Stimulated activated CD4-positive, alpha-beta T cell treated with anti-CD3 and anti-CD28 coated beads, TNF-alpha, amount 100 ng/mL, for 1 hour (primary cell): Measurements from ENCODE around the gene MGAT5.

Experiments used
- DNase-seq, 3 donors: peaks; one replicate each; pipeline ENCODE4 v3.0.0-alpha.2; 2020; ENCODE audit warnings: low read depth in 3 of 3, low spot score in 1 of 3

Gene MGAT5, protein sequence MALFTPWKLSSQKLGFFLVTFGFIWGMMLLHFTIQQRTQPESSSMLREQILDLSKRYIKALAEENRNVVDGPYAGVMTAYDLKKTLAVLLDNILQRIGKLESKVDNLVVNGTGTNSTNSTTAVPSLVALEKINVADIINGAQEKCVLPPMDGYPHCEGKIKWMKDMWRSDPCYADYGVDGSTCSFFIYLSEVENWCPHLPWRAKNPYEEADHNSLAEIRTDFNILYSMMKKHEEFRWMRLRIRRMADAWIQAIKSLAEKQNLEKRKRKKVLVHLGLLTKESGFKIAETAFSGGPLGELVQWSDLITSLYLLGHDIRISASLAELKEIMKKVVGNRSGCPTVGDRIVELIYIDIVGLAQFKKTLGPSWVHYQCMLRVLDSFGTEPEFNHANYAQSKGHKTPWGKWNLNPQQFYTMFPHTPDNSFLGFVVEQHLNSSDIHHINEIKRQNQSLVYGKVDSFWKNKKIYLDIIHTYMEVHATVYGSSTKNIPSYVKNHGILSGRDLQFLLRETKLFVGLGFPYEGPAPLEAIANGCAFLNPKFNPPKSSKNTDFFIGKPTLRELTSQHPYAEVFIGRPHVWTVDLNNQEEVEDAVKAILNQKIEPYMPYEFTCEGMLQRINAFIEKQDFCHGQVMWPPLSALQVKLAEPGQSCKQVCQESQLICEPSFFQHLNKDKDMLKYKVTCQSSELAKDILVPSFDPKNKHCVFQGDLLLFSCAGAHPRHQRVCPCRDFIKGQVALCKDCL

GRCh38 chr2:134253804-134254203 lies at the start of gene MGAT5:
TSS of gene MGAT5 (plus strand) at chr2:134254072. CDS start at chr2:134254404, 332 bp downstream.
- DNase-seq: no peak

DNA sequence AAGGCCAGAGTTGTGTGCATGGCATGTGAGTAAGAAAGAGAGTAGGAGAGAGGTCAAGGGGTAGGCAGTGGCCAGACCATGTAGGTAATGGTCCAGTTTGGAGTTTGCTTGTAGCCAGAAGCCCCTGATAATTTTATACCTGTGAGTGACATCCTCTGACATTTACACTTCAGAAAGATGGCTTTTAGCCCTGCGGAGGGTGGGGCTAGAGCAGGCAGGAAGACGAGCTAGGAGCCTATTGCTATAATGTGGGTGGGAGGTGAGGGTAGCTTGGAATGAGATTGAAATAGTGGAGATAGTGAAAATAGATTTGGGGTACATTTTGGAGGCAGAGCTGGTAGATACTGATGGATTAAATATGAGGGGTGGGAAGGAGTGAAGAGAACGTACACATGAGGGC lies 48.8 kb upstream of the MGAT5 start:
- DNase-seq: no peak

- no peak for DNase-seq
Observed at GRCh38 chr2:134206031-134206430, 47.8 kb upstream of the MGAT5 start.

DNA sequence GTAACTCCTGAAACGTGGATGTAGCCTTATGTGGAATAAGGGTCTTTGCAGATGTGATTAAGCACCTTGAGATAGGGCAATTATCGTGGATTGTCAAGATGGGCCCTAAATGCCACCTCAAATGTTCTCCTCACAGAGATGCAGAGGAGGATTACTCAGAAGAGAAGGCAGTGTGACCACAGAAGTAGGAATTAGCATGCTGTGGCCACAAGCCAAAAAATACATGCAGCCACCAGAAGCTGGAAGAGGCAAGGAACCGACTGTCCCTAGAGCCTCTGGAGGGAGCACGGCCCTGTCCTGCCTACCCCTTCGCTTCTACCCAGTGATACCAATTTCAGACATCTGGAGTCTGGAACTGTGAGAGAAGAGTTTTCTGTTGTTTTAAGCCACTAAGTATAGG lies 47.3 kb upstream of the MGAT5 start:
- no peak for DNase-seq

DNA sequence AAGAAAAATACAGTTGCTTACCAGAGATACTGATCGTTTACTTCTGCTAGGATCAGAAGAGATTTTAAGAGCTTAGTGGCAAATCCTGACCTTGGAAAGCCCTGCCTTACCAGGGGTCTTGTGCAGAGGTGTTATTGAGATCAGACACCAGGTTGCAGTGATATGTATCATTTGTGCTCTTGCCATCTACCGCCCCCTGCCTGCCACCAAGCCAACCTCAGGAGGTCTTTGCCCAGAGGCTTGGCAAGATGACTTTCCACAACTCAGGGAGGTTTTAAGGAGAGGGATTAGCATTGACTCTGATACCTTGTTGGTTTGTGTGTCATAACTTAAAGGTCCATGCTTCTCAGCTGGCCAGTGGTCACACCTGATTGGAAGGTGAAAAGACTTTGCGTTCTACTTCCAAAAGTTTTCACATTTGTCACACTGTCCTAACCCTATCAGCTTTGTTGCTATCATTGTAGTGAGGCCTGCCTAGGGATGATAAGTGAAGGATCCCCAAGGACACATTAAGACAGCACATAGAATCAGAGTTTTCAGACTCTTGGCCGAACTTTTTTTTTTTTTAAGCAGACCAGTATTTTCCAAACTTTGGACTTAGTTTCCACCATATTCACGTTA lies 46.2 kb upstream of the MGAT5 start:
- DNase-seq: peak in 2 of 3 donors; percentile 33 to 42

GRCh38 chr2:134208825-134209224 lies 45.0 kb upstream of the MGAT5 start:
- no peak for DNase-seq

GRCh38 chr2:134212746-134213145 lies 41.1 kb upstream of the MGAT5 start:
- no peak for DNase-seq

- no peak for DNase-seq
Observed at GRCh38 chr2:134216152-134216829, 37.6 kb upstream of the MGAT5 start.

GRCh38 chr2:134217351-134217750 lies 36.5 kb upstream of the MGAT5 start:
- no peak for DNase-seq

- DNase-seq: no peak
Observed at GRCh38 chr2:134217924-134218323, 35.9 kb upstream of the MGAT5 start.

- no peak for DNase-seq
Observed at GRCh38 chr2:134218414-134218813, 35.5 kb upstream of the MGAT5 start.

DNA sequence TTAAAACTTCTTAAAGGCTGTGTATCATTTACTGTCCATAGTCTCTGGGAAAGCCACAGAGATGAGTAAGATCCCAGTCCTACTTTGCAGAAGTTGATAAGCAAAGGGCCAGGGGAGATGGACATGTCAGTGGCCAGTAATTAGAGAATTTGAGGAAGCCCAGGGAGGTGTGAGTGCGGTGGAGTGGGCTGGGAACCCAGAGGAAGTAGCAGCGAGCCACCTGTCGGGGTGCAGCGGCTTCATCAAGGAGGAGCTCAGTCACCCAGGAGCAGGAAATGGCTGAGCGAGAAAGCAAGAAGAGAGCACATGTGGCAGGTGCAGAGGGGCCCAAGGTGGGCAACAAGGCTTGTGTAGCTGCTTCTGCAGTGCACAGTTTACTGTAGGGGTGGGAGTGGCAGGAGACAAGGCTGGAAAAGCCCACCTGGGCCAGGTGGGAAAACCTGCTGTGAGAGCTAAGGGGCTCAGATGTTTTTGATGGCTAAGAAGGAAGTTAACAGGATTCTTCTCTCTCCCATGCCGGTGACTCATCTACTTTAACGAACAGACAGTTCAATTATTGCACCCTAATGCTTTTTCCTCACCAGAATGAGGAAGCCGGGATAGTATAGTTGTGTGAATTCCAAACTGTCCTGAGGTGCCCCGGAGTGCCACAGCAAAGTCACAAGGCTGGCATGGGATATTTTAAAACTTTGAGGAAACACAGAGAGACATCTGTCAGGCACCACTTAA lies 34.8 kb upstream of the MGAT5 start:
- no peak for DNase-seq

GRCh38 chr2:134220344-134220974 lies 33.4 kb upstream of the MGAT5 start:
- DNase-seq: no peak

GRCh38 chr2:134224005-134224404 lies 29.9 kb upstream of the MGAT5 start:
- no peak for DNase-seq

DNA sequence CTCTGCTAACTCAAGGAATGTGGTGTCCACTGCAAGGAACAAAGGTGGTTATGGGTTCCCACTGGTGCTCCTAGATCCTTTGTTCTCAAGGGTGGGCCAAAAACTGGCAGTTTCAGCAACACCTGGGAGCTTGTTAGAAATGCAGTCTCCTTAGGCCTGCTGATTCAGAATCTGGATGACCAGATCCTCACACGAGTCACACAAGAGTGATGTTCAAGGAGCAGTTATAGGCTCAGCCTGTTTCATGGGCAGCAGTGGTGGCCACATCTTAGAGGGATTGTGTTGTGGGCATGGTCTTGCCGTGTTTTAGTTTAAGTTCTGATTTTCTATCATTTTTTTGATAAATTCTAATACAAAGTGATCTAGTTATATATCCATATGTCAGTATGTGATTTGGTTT lies 28.7 kb upstream of the MGAT5 start:
- no peak for DNase-seq

- DNase-seq: no peak
Observed at GRCh38 chr2:134225841-134226240, 28.0 kb upstream of the MGAT5 start.

DNA sequence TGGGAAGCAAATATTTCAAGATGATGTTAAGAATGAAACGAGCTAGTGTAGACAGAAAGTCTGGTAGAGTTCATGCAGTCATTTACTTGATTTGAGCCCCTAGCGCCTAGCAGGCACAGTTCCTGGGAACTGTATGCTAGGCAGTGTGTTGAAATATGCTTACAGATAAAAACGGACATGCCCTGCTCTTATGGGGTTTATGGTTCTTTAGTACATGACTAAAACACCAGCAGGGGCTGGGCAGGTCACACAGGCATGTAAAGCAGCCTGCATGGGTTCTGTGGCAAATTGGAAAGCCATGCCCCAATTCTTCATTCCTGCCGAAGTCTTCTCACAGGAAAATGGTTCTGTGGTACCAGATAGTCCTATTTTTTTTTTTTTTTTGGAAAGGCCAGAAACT lies 27.3 kb upstream of the MGAT5 start:
- DNase-seq: no peak

GRCh38 chr2:134227666-134228065 lies 26.2 kb upstream of the MGAT5 start:
- no peak for DNase-seq

DNA sequence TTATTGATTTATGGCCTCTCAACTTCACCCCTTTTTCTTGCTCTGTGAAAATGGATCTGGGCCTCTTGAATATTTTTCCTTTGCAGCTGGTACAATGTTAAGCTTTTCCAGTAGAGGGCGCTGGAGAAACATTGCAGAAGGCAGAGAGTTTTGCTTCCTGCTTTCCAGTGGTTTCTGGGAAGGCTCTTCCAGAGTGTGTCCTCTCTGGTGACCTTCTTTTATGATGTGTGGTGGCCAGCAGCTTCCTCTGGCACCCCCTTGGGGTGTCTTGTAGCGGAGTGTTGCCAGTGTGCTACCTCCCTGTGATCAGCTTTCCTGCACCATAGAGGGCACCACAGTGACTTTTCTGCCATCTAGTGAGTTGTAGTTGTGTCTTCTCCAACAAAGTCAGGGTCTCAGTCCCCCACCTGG lies 25.4 kb upstream of the MGAT5 start:
- DNase-seq: no peak

DNA sequence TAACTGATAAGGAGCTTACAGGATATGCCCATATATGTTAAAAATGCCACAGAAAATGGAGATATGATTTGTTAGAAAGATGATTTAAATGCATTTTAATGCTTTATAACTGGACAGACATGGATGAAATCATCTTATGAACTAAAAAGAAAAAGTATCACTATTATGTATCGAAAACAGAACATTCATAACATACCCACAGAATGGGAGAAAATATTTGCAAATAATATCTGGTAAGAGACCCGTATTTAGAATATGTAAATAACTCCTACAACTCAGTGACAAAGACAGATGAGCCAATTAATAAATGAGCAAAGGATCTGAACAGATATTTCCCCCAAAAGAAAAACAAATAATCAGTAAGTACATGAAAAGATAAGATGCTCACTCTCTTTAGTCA lies 24.3 kb upstream of the MGAT5 start:
- no peak for DNase-seq
